ENCODE results near the gene DMAC2L. TPM values are rescaled to one million over a fixed set of nuclear protein-coding genes. Genes with fewer than 3 reads are reported as not detected.
"Not testable (repeated sequence)": the region's sequence is repeated elsewhere in the genome, so short reads cannot be mapped to it uniquely, and the experiment has no call there.

DMAC2L gene
- total RNA-seq, 1 experiment from 2014 or later: 12.1 TPM

DNA sequence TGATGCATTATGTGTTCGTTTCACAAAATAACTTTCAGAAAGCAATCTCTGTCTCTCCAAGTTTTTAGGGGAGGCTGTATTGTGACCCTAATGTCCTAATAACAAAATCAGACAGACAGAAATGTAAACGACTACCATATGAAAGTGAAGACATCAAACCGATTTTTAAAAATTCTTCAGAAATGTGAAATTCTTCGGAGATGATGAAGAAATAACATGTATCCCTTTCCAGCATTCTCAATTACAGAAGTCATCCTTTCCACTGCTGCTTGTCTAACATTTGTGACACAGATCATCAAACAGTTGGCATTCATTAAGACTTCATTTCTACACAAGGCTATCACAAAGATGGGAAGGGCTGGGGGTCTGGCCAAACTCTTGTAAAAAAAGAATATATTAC is 41.0 kb downstream of the DMAC2L start:
- DNase-seq (ENCODE audit: extremely low read depth, low read depth): no peak

DNA sequence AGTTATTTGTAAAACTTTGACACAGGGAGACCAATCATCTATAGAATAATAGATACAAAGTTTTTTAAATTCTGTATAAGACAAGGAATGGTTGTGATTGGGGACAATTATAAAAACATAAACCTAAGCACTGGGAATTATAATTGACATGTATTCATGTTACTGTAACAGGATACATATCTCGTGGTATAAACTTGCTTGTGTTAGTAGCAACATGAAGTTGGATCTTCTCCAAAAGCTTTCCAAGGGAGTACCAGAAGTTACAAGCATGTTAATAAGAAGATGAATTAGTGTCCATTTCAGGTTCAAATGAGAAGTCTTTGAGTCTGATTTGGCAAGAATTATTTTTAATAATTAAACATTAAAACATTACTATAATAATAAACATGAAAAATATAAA is 42.4 kb downstream of the DMAC2L start:
- no peak for DNase-seq (ENCODE audit: extremely low read depth, low read depth)

DNA sequence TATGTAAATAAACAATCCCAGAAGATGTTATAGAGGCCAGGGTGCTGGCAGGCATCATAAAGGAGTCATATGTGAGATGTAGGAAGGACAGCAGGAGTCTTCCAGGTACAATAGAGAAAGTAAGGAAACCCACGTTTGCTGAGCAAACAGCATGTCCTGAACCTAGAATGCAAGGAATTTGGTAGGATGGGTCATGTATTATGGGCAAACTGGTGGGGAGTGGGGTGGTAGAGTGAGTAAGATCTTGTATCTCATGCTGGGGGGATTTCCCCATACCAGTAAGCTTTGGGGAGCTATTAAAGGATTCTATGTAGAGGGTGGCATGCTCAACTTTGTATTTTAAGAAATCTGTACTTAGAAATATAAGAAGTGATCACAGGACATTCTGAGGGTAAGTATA is 43.6 kb downstream of the DMAC2L start:
- no peak for DNase-seq (ENCODE audit: extremely low read depth, low read depth)

DNA sequence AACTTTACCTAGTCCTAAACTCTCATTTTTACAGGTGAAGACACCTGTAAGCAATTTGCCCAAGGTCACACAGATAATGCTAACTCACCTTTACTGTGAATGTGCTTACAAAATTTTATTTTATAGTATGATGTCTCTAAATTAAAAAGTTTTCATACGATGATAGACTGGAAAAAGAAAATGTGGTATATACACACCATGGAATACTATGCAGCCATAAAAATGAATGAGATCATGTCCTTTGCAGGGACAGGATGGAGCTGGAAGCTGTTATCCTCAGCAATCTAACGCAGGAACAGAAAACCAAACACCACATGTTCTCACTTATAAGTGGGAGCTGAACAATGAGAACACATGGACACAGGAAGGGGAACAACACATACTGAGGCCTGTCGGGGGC is 44.2 kb downstream of the DMAC2L start:
- DNase-seq (ENCODE audit: extremely low read depth, low read depth): not testable (repeated sequence)

DNA sequence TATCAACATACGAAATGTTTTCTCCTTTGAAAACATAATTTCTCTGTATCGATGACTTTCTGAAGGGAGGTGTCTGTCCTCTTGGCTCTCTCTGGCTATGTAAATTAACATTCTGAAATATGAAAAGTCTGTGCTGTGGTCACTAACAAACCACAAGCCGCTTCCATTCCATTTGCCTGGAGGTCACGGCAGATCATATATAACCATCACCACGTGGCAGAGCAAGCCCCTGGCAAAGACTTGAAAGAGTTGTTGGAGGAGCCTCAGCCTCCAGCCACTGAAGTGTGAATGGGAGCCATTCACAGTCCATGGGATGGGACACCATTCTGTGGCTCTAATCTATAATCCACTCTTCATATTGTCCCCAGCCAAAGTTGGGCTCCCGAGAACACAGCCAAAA is 45.0 kb downstream of the DMAC2L start:
- no peak for DNase-seq (ENCODE audit: extremely low read depth, low read depth)

DNA sequence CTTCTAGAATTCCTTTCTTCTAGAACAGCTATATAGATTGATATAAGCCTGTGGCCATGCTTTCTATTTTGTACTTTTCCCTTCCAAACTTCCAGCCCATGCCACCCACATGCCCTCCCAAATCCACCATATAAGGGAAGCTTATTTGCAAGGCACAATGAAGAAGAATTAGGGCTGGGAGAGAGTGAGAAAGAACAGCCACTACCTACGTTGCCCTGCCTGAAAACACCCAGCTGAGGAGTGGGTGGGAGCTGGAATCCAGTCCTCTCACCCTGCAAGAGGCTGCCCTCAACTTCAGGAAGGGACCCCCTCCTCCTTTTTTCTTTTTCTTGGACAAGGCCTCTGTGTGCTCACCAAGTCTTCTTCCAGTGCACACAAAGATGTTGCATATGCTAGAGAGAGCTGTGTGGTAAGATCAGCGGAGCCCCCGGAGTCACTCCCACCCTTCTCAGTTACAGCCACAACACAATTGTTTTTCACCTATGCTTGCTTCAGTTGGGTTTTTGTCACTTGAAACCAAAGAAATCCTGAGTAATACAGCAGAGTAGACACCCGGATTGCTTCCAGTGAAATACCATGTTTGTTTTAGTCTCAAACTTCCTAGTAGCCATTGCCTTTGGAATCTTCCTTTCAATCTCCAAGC is 45.8 kb downstream of the DMAC2L start:
- DNase-seq (ENCODE audit: extremely low read depth, low read depth): no peak

DNA sequence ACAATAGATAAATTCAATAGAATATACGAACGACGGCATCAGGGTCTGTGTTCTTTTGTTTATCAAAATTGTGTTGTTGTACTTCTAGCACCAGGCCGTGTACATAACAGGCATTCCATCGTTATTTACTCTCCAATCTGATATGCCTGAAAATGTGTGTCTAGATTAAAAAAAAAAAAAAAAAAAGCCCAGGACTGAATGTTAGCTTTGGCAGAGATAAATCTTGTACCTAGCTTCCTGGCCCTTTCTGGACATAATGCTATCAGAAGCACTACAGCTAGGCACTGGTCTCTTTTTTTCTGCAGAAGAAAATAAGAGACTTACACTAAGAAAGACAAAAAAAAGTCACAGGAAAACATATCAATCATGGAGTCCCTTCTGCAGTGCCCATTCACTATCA is 47.5 kb downstream of the DMAC2L start:
- DNase-seq (ENCODE audit: extremely low read depth, low read depth): no peak

DNA sequence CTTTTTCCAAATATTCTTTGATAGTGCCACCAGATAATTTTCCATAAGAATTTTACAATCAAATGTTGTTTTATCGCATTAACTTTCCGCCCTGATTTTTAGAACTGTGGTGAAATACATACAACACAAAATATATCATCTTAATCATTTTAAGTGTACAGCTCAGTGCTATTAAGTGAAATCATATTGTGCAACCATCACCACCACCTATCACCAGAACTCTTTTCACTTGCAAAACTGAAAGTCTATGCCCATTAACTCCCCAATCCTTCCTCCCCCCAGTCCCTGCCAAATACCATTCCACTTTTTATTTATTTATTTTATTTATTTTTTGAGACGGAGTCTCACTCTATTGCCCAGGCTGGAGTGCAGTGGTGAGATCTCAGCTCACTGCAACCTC is 48.0 kb downstream of the DMAC2L start:
- no peak for DNase-seq (ENCODE audit: extremely low read depth, low read depth)

DNA sequence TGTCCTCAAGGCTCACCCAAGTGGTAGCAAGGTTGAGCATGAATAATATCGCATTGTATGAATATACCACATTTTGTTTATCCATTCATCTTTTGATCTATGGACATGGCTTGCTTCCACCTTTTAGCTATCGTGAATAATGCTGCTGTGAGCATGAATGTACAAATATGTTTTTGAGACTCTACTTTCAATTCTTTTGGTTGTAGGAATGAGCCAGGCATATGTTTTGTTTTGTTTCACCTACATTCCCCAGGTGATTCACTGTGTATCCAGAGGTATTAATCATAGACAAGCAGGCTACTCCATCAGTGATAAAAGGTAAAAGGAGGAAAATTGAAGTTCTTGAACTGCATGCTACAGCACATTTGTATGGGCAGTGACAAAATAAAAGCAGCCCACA is 48.7 kb downstream of the DMAC2L start:
- DNase-seq (ENCODE audit: extremely low read depth, low read depth): no peak

DNA sequence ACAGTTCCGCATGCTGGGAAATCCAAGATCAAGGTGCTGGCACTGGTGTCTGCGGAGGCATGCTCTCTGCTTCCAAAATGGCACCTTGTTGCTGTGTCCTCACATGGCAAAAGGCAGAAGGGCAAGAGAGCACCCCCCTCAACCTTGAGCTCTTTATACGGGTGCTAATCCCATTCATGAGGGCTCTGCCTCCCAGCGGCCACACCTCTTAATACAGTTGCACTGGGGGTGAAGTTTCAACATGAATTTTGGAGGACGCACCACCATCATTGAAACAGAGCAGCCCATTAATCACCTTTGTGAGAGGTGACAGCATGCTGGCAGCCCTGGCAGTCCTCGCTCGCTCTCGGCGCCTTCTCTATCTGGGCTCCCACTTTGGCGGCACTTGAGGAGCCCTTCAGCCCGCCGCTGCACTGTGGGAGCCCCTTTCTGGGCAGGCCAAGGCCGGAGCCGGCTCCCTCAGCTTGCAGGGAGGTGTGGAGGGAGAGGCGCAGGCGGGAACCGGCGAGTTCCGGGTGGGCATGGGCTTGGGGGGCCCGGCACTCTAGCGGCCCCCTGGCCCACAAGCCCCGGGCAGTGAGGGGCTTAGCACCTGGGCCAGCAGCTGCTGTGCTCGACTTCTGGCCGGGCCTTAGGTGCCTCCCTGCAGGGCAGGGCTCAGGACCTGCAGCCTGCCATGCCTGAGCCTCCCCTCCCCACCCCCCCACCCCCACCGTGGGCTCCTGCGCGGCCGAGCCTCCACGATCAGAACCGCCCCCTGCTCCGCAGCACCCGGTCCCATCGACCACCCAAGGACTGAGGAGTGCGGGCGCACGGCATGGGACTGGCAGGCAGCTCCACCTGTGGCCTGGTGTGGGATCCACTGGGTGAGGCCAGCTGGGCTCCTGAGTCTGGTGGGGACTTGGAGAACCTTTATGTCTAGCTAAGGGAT is 49.6 kb downstream of the DMAC2L start:
- not testable (repeated sequence) for DNase-seq (ENCODE audit: extremely low read depth, low read depth)

DNA sequence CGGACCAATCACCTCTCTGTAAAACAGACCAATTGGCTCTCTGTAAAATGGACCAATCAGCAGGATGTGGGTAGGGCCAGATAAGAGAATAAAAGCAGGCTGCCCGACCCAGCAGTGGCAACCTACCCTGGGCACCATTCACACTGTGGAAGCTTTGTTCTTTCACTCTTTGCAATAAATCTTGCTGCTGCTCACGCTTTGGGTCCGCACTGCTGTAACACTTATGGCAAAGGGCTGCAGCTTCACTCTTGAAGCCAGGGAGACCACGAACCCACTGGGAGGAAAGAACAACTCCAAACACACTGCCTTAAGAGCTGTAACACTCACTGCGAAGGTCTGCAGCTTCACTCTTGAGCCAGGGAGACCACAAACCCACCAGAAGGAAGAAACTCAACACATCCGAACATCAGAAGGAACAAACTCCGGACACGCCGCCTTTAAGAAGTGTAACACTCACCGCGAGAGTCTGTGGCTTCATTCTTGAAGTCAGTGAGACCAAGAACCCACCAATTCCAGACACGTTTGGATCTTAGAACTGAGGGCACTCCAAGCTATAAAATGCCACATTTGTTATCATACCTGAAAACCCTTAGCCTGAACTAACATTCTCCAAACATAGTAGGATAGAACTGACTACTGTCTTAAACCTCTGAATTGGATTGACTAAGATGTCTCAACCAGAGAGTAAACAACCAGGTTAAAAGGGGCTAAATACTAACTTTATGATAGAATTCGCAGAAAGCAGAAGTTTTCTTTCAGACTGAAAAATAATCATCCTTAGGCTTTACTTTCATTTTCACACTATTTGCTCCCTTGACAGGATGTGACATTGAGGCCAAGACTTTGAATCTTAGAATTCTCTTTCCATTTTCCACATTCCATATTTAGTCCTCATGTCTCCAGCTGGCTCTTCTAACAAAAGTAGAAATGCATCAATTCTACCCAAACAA is 50.9 kb downstream of the DMAC2L start:
- no peak for DNase-seq (ENCODE audit: extremely low read depth, low read depth)

DNA sequence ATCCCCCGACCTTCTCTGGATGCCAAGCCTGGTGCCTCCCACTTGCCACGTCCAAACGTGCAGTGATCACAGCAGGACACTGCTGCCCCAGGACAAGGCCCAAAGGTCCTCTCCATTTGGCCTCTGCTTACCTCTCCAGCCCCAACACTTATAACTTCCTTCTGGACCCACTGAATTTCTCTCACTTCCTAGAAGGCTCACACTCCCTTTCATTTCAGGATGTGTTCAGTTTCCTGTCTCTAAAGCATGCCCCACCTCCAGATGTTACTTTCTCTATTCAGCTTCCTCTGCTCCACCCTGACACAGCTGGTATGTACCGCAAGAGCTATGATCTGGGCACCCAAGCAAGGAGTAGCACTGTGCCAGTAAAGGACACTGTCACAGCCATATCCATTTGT is 51.6 kb downstream of the DMAC2L start:
- DNase-seq (ENCODE audit: extremely low read depth, low read depth): no peak

DNA sequence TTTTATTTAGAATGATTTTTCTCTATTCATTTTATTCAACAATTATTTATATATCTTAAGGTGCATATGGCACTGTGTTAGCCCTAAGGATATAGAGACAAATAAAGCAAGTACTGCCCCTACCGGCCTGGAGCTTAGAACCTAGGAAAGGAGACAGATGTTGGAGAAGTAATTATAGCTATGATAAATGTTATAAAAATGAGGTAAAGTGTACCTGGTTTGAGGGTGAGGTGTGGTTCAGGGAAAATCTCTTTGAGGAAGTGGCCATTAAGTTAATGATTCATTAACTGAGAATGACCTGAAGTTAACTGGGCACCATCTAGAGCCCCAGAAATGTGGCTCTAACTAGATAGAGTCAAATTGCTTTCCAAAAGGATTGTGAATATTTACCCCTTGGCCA is 52.7 kb downstream of the DMAC2L start:
- DNase-seq (ENCODE audit: extremely low read depth, low read depth): no peak

DNA sequence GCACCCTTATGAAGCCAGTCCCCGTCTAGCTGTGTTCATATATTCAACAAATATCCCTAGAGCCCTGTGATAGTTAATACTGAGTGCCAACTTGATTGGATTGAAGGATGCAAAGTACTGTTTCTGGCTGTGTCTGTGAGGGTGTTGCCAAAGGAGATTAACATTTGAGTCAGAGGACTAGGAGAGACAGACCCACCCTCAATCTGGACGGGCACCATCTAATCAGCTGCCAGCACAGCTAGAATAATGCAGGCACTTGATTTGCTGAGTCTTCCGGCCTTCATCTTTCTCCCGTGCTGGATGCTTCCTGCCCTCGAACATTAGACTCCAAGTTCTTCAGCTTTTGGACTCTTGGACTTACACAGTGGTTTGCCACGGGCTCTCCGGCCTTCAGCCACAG is 53.4 kb downstream of the DMAC2L start:
- DNase-seq (ENCODE audit: extremely low read depth, low read depth): not testable (repeated sequence)

DNA sequence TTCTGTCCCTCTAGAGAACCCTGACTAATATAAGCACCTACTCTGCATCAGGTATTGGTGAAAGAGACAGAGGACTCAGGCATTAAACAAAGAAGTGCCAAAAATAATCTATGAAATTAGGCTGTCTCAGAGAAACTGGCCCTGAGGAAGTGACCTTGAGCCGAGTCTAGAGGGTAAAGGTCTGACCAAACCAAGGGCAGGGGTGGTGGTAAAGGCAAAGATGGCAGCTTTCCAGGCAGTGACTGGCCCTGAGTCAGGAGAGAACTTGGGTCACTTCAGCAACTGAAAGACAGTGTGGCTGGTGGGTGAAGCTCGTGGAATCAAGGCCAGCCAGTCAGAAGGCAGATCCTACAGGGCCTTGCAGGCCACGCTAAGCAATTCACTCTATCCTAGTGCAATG is 54.0 kb downstream of the DMAC2L start:
- no peak for DNase-seq (ENCODE audit: extremely low read depth, low read depth)

DNA sequence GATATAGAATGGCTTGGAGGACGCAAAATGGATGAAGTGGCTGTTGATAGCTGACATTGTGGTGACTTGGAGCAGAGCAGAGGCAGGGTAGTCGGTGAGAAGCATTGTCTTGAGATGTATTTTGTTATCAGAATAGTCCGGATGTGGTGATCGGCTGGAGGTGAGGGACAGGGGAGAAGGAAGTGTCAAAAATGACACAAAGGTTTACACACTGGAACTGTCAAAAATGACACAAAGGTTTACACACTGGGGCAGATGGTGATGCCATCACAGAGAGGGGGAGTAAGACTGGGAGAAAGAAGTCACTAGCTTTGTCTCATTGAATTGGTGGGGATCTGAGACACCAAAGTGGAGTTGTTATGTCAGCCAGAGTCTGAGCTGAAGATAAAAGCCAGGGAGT is 54.5 kb downstream of the DMAC2L start:
- no peak for DNase-seq (ENCODE audit: extremely low read depth, low read depth)

DNA sequence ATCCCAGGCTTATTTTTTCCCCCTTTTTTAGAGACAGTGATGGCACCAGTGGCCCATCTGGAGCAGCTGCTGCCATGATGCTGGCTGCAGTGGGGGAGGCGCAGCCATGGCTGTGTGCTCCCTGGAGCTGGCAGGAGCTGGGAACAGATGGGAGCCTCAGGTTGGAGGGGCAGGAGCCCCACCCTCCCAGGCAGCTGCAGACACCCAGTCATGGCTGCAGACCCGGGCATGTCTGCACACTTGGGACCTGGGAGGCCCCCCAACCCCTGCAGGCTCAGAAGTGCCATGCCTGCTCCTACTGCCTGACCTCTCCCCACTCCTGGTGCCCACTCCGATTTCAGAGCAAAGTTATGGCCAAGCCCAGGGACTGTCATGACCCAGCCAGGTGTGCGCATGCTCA is 59.4 kb downstream of the DMAC2L start:
- DNase-seq (ENCODE audit: extremely low read depth, low read depth): no peak

DNA sequence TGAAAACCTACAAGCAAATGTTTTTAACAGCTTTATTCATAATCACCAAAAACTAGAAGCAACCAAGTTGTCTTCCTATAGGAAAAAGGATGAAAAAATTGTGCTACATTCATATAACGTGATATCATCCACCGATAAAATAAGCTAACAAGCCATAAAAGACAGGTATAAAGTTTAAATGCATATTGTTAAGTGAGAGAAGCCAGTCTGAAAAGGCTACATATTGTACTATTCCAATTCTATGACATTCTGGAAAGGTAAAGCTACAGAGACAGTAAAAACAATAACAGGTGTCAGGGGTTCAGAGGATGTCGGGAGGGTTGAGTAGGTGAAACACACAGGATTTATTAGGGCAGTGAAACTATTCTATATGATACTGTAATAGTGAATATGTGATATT is 61.8 kb downstream of the DMAC2L start:
- DNase-seq (ENCODE audit: extremely low read depth, low read depth): no peak

DNA sequence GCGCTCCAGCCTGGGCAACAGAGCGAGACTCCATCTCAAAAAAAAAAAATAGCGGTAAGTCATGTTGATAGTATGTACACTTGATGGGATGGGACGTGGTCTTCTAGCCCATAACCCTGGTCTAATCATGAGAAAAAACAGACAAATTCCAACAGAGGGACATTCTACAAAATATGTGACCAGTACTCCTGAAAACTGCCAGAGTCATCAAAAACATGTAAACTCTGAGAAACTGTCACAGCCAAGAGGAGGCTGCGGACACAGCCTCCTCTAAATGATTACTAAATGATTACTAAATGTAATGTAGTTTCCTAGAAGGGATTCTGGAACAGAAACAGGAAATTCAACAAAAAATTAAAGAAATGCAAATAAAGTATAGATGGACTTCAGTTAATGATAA is 63.6 kb downstream of the DMAC2L start:
- no peak for DNase-seq (ENCODE audit: extremely low read depth, low read depth)

Measured in NCI-H460 (cell line).